ENCODE measurements around the gene CHSY1. TPM values are rescaled to one million over a fixed set of nuclear protein-coding genes. Genes with fewer than 3 reads are reported as not detected.

The CHSY1 gene
- polyA plus RNA-seq, 1 experiment: 49.2 TPM

GRCh38 chr15:101267320-101268104 lies 15.7 kb upstream of the CHSY1 start:
- TF ChIP-seq CTCF (IDR thresholded peaks at IDR 0.05; ENCODE audit: low read depth, low read length): no peak
- CTCF ChIA-PET: interaction anchor here (0.5 to 3.9 kb wide), 12 partner anchors 9 to 374 kb away, joined by 3 to 22 read pairs (median 4); partner anchors contain the start of gene LRRK1
- H3K27ac ChIP-seq (ENCODE audit: low read depth, low read length): peak overlapping the region; percentile 88
- POLR2A ChIA-PET: interaction anchor here (0.6 to 1.5 kb wide), 6 partner anchors 9 to 244 kb away, joined by 3 to 6 read pairs (median 3); no protein-coding TSS in a partner anchor
- no peak overlapping the region for H3K4me3 ChIP-seq (ENCODE audit: low read depth, low read length)
- no peak for DNase-seq (ENCODE audit: low read depth, low spot score)
- H3K9me3 ChIP-seq (ENCODE audit: control insufficient read depth, insufficient read depth, low read length): no peaks in the 10 kb centered on the region; the same call in 1 of the 2 replicates
- no peaks in the 10 kb centered on the region for H3K27me3 ChIP-seq (ENCODE audit: control insufficient read depth, insufficient read depth, low read length)

- H3K27ac ChIP-seq (ENCODE audit: low read depth, low read length): peak overlapping the region; percentile 88
- H3K4me3 ChIP-seq (ENCODE audit: low read depth, low read length): no peak overlapping the region
- H3K9me3 ChIP-seq (ENCODE audit: control insufficient read depth, insufficient read depth, low read length): no peaks in the 10 kb centered on the region; the same call in 1 of the 2 replicates
- no peak for DNase-seq (ENCODE audit: low read depth, low spot score)
- CTCF ChIA-PET: interaction anchor here (1.2 to 3.9 kb wide), 7 partner anchors 8 to 375 kb away, joined by 3 to 22 read pairs (median 4); no protein-coding TSS in a partner anchor
- no peaks in the 10 kb centered on the region for H3K27me3 ChIP-seq (ENCODE audit: control insufficient read depth, insufficient read depth, low read length)
- no peak for TF ChIP-seq CTCF (IDR thresholded peaks at IDR 0.05; ENCODE audit: low read depth, low read length)
- POLR2A ChIA-PET: interaction anchor here (0.9 kb wide), 1 partner anchor 26 kb away, joined by 3 read pairs; no protein-coding TSS in a partner anchor
Measured at GRCh38 chr15:101266787-101267186, 14.9 kb upstream of the CHSY1 start.

GRCh38 chr15:101266034-101266433 lies 14.2 kb upstream of the CHSY1 start:
- Histone ChIP-seq H3K4me3 (ENCODE audit: low read depth, low read length) (no peak overlapping the region), H3K9me3 (ENCODE audit: control insufficient read depth, insufficient read depth, low read length) (no peaks in the 10 kb centered on the region; the same call in 1 of the 2 replicates), H3K27me3 (ENCODE audit: control insufficient read depth, insufficient read depth, low read length) (no peaks in the 10 kb centered on the region), H3K27ac (ENCODE audit: low read depth, low read length) (peak overlapping the region; percentile 88)
- no peak for DNase-seq (ENCODE audit: low read depth, low spot score)
- TF ChIP-seq CTCF (IDR thresholded peaks at IDR 0.05; ENCODE audit: low read depth, low read length): no peak
- CTCF ChIA-PET: interaction anchor here (2.8 to 3.9 kb wide), 2 partner anchors 250 to 257 kb away, joined by 21 to 22 read pairs; no protein-coding TSS in a partner anchor
- POLR2A ChIA-PET: no interaction called here

GRCh38 chr15:101264911-101265641 lies 13.2 kb upstream of the CHSY1 start:
- Histone ChIP-seq H3K9me3 (ENCODE audit: control insufficient read depth, insufficient read depth, low read length) (no peaks in the 10 kb centered on the region; the same call in 1 of the 2 replicates), H3K4me3 (ENCODE audit: low read depth, low read length) (no peak overlapping the region), H3K27ac (ENCODE audit: low read depth, low read length) (peak overlapping the region; percentile 11), H3K27me3 (ENCODE audit: control insufficient read depth, insufficient read depth, low read length) (no peaks in the 10 kb centered on the region)
- ChIA-PET POLR2A (no interaction called here), CTCF (interaction anchor here (0.6 to 3.9 kb wide), 2 partner anchors 40 to 256 kb away, joined by 3 to 21 read pairs; no protein-coding TSS in a partner anchor)
- DNase-seq (ENCODE audit: low read depth, low spot score): no peak
- no peak for TF ChIP-seq CTCF (IDR thresholded peaks at IDR 0.05; ENCODE audit: low read depth, low read length)
